Activated B cell treated with CpG ODN at 0.5 μM for 24 hours (primary cell): ENCODE results near the gene LMNB1. TPM values are rescaled to one million over a fixed set of nuclear protein-coding genes. Genes with fewer than 3 reads are reported as not detected.
A peak's percentile ranks its signal among the peaks of the same experiment; 100 is the strongest.

Experiments used
- ATAC-seq: fragments of 200-7000 bp; cut with Tn5 transposase; one replicate; pipeline ENCODE4 v1.10.0; 2021; ENCODE audit warnings: low read depth, mild to moderate bottlenecking, moderate library complexity
- CTCF ChIA-PET: fragments of 350-600 bp; sonication (Branson Sonifier 250); formaldehyde crosslinking; loops from one replicate; lab custom pipeline; 2021; ENCODE audit warnings: antibody characterized with exemption; lab: Charles Lee
- POLR2A ChIA-PET: fragments of 350-600 bp; sonication (Branson Sonifier 250); formaldehyde crosslinking; loops from one replicate; lab custom pipeline; 2021; ENCODE audit warnings: antibody characterized with exemption; lab: Charles Lee
- DNase-seq: peaks from one replicate; pipeline ENCODE4 v3.0.0; 2022
- H3K27ac Mint-ChIP-seq: one replicate; pipeline ENCODE4 v1.8.0; 2020; ENCODE audit warnings: mixed read lengths
- H3K27me3 Mint-ChIP-seq: one replicate; pipeline ENCODE4 v1.8.0; 2021; ENCODE audit warnings: mixed read lengths
- H3K36me3 Mint-ChIP-seq: one replicate; pipeline ENCODE4 v1.8.0; 2021; ENCODE audit warnings: low read depth, mixed read lengths
- H3K4me1 Mint-ChIP-seq: one replicate; pipeline ENCODE4 v1.8.0; 2021; ENCODE audit warnings: mixed read lengths
- H3K4me3 Mint-ChIP-seq: one replicate; pipeline ENCODE4 v1.8.0; 2020; ENCODE audit warnings: mild to moderate bottlenecking, mixed read lengths
- H3K9me3 Mint-ChIP-seq: one replicate; pipeline ENCODE4 v1.8.0; 2020; ENCODE audit warnings: mixed read lengths
- intact Hi-C: fragments of 100-400 bp; cut with micrococcal nuclease; formaldehyde crosslinking; loops from one replicate; pipeline ENCODE4 v1.15.1; 2024
- total RNA-seq: library from RNA; stranded (reverse); gene quantifications from 2 replicates; pipeline ENCODE4 v1.2.3, GENCODE V29; 2022
- TF ChIP-seq, protein P1 (sequence below): fragments of 200-600 bp; IDR thresholded peaks from one replicate; pipeline ENCODE4 v1.8.0; 2022; ENCODE audit warnings: antibody characterized with exemption, mild to moderate bottlenecking

Gene LMNB1
- total RNA-seq, 1 donor from 2014 or later, result 34.7 TPM

- Mint-ChIP-seq H3K4me1 (peaks cover 14% of the 10 kb centered on the region), H3K36me3 (peaks cover 25% of the 10 kb centered on the region), H3K4me3 (peak overlapping the region; percentile 81), H3K9me3 (no peaks in the 10 kb centered on the region), H3K27me3 (no peaks in the 10 kb centered on the region), H3K27ac (peak overlapping the region; percentile 63)
- TF ChIP-seq, protein P1, sequence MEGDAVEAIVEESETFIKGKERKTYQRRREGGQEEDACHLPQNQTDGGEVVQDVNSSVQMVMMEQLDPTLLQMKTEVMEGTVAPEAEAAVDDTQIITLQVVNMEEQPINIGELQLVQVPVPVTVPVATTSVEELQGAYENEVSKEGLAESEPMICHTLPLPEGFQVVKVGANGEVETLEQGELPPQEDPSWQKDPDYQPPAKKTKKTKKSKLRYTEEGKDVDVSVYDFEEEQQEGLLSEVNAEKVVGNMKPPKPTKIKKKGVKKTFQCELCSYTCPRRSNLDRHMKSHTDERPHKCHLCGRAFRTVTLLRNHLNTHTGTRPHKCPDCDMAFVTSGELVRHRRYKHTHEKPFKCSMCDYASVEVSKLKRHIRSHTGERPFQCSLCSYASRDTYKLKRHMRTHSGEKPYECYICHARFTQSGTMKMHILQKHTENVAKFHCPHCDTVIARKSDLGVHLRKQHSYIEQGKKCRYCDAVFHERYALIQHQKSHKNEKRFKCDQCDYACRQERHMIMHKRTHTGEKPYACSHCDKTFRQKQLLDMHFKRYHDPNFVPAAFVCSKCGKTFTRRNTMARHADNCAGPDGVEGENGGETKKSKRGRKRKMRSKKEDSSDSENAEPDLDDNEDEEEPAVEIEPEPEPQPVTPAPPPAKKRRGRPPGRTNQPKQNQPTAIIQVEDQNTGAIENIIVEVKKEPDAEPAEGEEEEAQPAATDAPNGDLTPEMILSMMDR, result no peak
- intact Hi-C loops, result loop anchor here (5.0 kb wide), 1 partner anchor 163 kb away; the partner anchor contains the start of gene MARCHF3
- POLR2A ChIA-PET, result interaction anchor here (0.6 kb wide), 2 partner anchors 16 to 64 kb away, joined by 3 read pairs; no protein-coding TSS in a partner anchor
- ATAC-seq, result no peak
- DNase-seq, result peak; percentile 20
- CTCF ChIA-PET, result no interaction called here
Measured at GRCh38 chr5:126869005-126869451, 92.1 kb downstream of the LMNB1 start.

DNA sequence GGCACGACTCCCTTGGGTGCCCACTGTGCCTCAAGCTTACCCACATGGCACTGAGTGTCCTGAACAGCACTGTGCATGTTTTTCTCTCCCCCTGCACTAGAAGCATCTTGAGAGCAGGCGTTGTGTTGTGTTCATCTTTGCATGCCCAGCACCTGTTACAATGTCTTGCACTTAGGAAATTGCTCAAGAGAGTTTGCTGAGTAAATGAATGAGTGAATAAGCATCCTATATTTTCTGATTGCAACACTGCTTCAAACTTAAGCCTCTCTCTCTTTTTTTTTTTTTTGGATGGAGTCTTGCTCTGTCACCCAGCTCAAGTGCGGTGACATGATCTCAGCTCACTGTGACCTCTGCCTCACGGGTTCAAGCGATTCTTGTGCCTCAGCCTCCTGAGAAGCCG lies 94.5 kb downstream of the LMNB1 start:
- Mint-ChIP-seq H3K9me3 (no peaks in the 10 kb centered on the region), H3K27me3 (no peaks in the 10 kb centered on the region), H3K4me1 (peaks cover 14% of the 10 kb centered on the region), H3K4me3 (no peak overlapping the region), H3K36me3 (peaks cover 42% of the 10 kb centered on the region), H3K27ac (no peak overlapping the region)
- POLR2A ChIA-PET, result no interaction called here
- CTCF ChIA-PET, result no interaction called here
- intact Hi-C loops, result no loop called here
- DNase-seq (no peak), ATAC-seq (no peak)
- TF ChIP-seq, protein P1, result no peak

DNA sequence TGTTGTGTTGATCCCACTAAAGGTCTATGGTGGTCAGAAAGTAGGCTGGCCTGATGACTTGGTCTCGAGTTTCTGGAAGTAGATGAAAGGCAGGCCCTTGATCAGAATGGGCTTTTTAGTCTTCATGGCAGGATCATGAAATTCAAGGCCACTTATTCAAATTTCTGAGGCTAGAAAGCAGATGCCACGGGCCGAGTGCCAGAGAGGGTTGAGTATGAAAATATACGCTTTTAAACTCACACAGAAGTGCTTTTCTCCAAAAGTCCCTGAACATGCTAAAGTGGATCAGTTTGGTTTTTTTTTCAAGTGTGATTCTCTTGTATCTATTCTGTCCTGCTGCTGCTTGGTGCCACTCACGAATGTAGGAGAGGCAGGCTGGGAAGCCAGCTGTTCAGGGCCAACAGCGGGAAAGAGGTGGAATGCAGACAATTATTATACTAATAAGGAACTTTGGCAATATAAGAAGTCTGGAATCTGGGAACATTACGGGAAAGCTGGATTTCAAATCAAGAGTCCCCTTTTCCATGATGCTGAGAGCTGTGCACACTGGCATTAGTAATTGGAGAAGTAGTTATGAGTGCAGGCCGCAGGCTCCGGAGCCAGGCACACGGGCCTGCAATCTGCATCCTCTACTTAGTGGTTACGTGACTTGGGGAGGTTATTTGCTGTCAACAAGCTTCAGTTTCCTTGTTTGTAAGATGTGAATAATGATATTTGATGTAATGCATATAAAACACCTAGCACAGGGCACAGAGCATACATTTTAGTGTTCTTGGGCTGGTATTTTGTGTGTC lies 95.8 kb downstream of the LMNB1 start:
- Mint-ChIP-seq H3K4me1 (peaks cover 14% of the 10 kb centered on the region), H3K4me3 (no peak overlapping the region), H3K36me3 (peaks cover 52% of the 10 kb centered on the region), H3K27me3 (no peaks in the 10 kb centered on the region), H3K27ac (no peak overlapping the region), H3K9me3 (no peaks in the 10 kb centered on the region)
- no peak for DNase-seq
- intact Hi-C loops, result no loop called here
- ATAC-seq, result no peak
- POLR2A ChIA-PET, result no interaction called here
- CTCF ChIA-PET, result no interaction called here
- TF ChIP-seq, protein P1, result no peak

- H3K27ac Mint-ChIP-seq, result no peak overlapping the region
- H3K4me1 Mint-ChIP-seq, result no peaks in the 10 kb centered on the region
- no peaks in the 10 kb centered on the region for H3K9me3 Mint-ChIP-seq
- intact Hi-C loops, result no loop called here
- CTCF ChIA-PET, result no interaction called here
- no peaks in the 10 kb centered on the region for H3K27me3 Mint-ChIP-seq
- ATAC-seq, result no peak
- POLR2A ChIA-PET, result no interaction called here
- no peak for DNase-seq
- TF ChIP-seq, protein P1, result no peak
- no peak overlapping the region for H3K4me3 Mint-ChIP-seq
- H3K36me3 Mint-ChIP-seq, result peaks cover 67% of the 10 kb centered on the region
Measured at GRCh38 chr5:126875303-126875785, 98.4 kb downstream of the LMNB1 start.

GRCh38 chr5:126877602-126878001 lies 100.7 kb downstream of the LMNB1 start:
- H3K27ac Mint-ChIP-seq, result no peak overlapping the region
- no peaks in the 10 kb centered on the region for H3K4me1 Mint-ChIP-seq
- TF ChIP-seq, protein P1, result no peak
- ATAC-seq (no peak), DNase-seq (no peak)
- intact Hi-C loops, result no loop called here
- ChIA-PET POLR2A (no interaction called here), CTCF (no interaction called here)
- H3K36me3 Mint-ChIP-seq, result peaks cover 54% of the 10 kb centered on the region
- no peaks in the 10 kb centered on the region for H3K9me3 Mint-ChIP-seq
- no peak overlapping the region for H3K4me3 Mint-ChIP-seq
- no peaks in the 10 kb centered on the region for H3K27me3 Mint-ChIP-seq
